ENCODE measurements around the gene LRP2BP. TPM values are rescaled to one million over a fixed set of nuclear protein-coding genes. Genes with fewer than 3 reads are reported as not detected.
"Not testable (repeated sequence)": the region's sequence is repeated elsewhere in the genome, so short reads cannot be mapped to it uniquely, and the experiment has no call there.

The LRP2BP gene
- total RNA-seq, 1 experiment from 2014 or later: 0.29 TPM

DNA sequence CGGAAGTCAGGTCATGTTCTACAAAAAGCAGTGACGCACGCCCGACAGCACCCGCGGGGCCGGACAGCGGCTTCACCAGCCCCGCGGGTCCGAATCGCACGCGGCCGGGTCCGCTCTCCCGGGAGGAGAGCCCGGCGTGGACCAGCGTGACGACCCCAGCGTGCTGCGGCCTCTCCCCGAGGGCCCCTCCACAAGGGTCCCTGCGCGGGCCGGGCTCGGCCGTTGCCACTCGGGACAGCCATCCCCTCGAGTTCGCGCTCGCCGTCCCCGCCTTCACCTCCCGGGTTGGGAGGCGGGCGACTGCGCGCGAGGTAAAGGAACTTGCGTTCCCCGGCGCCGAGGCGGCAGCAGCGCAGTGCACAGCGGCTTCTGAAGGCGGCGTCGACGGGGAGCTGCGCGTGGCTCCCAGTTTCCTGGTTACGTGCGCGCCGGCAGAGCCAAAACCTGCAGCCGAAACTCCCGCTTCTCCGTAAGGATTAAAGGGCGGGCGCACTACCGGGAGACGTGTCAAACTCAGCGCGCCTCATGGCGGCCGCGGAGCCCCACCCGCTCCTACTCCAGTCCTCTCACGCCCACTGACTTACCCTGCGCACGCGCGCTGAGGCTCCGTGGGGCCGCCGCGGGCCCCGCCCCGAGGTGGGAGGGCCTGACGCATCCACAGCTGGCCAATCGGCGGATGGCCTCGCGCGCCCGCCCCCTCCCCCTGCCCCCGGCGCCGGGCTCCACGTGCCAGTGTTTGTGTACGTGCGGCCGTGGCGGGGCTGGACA lies 416 bp upstream of the LRP2BP start:
- DNase-seq (ENCODE audit: low read depth): peak; percentile 95

DNA sequence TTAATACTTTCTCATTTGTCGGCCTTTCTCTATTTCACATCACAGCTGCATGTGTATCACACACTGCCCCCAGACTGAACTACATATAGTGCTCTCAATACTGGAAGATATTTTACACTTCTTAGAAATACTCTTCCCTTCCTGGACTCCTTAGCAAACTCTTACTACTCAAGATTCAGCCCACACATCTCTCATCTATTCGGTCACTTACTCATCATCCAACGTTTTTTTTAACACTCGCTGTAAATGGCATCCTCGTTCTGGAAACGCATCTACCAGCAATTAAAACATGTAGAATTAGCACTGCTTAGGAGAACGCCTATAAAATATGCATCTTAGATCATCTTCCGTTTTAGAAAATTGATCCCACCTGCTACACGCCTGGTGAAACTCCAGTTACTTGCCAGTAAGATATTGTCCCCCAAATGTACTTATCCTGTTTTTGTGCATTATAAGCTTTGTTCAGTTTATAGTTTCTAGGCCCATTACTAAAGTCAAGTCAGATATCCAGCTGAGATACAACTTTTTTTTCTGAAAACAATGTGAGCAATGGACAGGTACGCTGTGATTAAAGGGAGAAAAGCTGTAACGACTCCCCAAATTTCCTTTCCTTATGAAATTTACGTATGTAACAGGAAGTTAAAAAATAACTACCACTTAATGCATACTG lies 1.0 kb downstream of the LRP2BP start:
- peak; percentile 2 for DNase-seq (ENCODE audit: low read depth)

DNA sequence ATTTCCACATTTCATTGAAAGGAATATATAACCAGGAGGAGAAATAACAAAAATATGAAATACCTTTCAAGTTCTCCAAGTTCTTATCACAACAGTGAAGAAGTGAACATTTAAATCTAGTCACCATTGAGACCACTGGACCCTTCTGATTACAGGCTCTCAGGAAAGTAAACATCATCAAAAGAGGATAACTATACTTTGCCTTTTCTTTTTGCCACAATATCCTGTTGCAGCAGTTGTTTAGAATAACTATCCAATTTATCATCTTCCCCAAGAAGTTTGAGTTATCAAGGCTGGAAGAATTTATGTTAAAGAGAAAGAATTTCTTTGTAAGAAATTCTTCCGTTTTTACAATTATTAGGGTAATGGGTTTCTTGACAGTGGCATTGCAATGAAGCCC lies 3.6 kb downstream of the LRP2BP start:
- no peak for DNase-seq (ENCODE audit: low read depth)

DNA sequence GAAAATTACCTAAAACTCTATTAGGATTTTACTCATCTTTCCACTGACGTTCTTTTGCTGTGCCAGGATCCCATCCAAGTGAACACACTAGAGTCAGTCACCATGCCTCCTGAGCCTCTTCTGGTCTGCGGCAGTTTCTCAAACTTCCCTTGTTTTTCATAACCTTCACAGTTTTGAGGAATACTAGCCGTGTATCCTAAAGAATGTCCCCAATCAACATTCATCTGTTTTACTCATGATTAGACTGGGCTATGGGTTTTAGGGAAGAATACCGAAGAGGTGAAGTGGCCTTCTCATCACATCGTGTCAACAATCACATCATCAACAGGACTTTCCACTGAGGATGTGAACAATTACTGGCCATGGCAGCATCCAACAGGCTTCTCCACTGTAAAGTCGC lies 4.8 kb downstream of the LRP2BP start:
- no peak for DNase-seq (ENCODE audit: low read depth)

DNA sequence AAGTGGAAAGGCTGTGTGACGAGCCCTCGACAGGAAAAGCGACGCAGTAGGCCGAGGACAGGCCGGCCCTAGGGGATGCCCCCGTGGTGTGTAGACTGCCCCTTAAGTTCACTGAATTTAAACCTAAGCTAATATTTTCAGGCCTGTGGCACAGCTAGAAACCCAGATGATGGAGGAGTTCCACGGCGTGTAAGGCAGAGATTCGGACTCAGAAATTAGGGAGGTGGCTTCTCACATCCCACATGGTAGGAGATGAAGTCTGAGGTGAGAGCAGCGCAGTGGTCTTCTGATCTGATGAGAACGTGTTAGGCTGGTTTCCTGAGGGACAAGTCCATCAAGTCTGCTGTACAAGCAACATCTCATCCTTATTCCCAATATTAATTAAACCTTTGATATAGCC lies 7.8 kb downstream of the LRP2BP start:
- no peak for DNase-seq (ENCODE audit: low read depth)

DNA sequence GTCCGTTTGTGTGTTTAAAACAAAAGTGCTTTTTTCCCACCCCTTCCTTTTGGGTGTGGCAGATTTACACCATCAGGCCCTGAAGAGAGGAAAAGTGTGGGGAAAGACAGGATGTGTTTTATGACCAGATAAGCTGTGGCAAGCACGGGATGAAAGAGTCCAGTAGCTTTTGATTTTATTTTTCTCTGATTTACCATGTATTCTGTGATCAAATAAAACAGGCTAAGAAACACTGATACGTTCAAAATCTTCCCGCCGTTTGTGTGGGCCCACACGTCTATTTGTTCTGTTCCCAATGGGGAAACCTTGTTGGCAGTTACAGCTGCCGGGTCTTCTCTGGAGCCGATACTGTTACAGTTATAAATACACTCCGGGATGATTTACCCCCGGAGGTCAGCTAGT lies 10.8 kb downstream of the LRP2BP start:
- no peak for DNase-seq (ENCODE audit: low read depth)

DNA sequence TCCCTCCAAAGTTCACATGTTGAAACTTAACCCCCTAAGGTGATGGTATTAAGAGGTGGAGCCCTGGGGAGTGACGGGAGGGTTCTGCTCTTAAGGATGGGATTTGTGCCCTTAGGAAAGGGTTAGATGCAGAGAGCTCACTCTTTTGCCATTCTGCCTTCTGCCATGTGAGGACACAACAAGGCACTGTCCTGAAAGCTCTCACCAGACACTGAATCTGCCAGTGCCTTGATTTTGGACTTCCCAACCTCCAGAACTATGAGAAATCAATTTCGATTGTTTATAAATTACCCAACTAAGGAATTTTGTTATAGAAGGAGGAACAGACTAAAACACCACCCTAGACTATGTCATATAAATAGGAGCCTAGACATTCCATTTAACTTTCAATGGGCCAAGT lies 11.7 kb downstream of the LRP2BP start:
- DNase-seq (ENCODE audit: low read depth): no peak

DNA sequence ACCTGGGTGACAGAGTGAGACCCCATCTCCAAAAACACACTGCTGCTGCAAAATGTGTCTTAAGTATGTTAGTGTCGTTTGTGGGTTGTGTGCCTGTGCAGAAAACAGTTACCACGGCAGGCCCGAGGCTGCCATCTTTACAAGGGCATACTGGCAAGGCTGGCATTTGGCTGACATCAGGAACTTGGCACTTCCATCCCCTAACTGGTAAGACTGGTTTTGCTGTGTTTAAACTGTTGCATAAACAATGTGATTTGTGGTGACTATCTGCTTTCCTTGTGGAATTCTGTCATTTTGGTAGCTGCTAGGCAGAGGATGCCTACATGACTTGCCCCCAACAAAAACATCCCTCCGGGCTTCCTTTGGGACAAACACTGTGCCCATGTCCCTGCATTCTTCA lies 12.3 kb downstream of the LRP2BP start:
- DNase-seq (ENCODE audit: low read depth): no peak

DNA sequence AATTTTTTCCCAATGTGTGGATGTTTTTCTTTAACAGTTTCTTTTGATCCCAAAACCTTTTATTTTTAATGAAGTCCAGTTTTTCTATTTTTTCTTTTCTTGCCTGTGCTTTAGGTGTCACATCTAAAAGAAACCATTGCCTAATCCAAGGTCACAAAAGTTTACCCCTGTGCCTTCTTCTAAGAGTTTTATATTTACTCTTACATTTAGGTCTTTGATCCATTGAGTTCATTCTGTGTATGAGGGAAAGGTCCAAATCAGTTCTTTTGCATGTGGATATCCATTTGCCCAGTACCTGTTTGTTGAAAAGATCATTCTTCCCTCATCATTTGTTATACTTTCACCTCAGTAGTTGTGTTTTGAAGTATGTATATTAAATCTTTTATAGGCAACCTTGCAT lies 13.0 kb downstream of the LRP2BP start:
- DNase-seq (ENCODE audit: low read depth): no peak

DNA sequence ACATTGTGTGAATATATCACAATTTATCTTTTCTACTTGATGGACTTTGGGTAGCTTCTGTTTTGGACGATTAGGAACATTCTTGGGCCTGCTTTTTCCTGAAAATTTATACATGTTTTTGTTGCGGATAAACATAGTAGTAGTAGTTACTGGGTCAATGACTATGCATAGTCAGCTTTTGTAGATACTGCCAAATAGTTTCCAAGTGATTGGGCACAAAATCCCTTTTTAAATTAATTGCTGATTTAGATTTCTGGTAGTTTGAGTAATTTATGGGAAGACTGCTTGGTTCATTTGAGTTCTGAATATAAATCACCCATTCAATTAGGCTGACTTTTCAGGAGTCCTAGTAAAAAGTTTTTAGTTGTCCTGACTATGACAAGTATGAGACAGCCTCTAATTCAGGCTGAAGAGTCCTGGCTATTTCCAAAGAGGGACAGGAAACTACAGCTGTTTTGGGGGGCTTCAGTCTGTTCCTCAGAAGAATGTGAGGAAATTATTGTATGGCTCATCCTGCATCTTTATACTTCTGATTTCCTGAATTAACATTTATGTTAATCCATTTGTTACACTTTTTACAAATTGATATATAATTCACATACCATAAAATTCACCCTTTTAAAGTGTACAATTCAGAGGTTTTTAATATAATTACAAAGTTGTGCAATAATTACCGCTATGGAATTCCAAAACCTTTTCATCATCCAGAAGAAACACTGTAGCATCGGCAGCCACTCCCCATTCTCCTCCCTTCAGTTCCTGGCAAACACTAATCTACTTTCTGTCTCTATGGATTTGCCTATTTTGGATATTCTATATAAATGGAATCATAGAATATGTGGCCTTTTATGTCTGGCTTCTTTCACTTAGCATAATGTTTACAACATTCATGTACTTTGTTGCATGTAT lies 14.2 kb downstream of the LRP2BP start:
- DNase-seq (ENCODE audit: low read depth): no peak

DNA sequence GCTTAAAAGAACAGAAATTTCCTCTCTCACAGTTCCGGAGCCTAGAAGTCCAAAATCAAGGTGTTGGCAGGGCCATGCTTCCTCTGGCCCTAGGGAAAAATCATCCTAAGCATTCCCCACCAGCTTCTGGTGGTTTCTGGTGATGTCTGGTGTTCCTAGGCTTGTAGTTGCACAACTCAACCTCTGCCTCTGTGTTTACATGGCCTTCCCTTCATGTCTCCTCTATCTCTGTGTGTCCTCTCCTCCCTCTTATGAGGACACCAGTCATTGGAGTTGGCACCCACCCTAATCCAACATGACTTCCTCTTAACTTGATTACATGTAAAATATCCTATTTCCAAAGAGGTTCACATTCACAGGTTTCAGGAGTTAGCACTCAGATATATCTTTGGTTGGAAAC lies 15.4 kb downstream of the LRP2BP start:
- DNase-seq (ENCODE audit: low read depth): no peak

DNA sequence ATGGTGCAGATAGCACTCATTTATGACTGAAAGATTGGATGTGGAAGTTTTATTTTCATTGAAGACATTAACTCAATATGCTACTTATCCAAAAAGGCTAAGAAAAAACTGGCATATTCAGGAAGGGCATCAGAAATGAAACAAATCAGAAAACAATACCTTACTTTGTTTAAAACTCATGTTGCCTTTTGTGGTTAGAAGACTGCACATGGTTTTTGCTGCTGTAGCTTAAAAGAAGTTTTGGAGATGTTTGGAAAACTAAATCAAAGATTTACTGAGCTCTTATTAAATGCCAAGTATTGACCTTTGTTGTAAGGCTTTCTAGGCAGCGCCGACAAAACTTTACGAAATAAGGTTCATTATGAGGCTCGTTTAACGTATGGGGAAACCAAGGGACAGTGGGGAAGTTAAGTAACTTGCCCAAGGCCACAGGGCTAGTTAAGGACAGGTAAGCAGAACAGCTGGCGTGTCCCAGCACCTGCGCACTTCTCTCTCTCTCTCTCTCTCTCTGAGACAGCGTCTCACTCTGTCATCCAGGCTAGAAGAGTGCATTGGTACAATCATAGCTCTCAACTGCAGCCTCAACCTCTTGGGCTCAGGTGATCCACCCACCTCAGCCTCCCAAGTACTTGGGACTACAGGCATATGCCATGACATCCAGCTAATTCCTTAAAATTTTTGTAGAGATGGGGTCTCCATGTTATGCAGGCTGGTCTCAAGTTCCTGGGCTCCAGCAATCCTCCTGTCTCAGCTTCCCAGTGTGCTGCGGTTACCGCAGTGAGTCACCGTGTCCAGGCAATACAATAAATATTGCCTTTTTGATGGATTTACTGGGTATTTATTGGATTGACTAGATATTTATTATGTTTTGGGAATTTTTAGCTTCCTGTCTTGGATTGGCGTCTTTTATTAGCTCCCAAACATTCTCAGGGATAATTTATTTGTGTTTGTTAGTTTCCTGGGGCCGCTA lies 16.1 kb downstream of the LRP2BP start:
- no peak for DNase-seq (ENCODE audit: low read depth)

DNA sequence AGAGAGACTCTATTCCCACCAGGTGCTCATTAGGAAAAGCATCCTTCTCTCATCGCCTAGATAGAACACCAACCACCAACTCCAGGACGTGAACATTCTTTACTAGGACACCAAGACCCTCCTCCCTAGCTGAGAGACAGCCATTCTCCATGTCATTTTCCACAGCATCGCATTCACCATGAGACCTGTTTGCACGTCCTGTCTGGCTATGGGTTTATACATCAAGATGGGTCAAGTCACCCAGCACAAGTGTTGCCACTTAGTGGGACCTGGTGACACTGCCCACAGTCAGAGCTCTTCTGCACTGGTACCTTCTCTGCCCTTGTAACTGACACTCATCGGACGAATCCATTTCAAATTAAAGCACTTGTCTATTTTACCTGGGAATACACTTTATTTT lies 17.5 kb downstream of the LRP2BP start:
- DNase-seq (ENCODE audit: low read depth): no peak

DNA sequence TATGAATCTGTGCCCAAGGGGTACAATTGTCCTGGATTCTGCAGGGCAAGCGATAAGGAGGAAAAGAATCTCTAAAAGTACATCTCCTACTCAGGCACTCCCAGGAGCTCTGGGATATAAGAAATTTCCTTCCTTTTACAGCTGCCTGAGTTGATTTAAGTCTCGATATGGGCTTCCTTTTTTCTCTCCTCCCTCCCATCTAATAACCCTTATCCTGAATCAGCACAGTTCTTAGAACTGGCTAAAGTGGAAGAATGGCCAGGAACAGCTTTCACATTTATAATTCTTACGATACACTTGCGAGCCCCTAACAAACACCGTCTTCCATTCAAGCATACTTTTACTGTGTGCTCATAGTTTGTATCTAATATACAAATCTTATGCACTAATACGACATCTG lies 21.2 kb downstream of the LRP2BP start:
- no peak for DNase-seq (ENCODE audit: low read depth)

DNA sequence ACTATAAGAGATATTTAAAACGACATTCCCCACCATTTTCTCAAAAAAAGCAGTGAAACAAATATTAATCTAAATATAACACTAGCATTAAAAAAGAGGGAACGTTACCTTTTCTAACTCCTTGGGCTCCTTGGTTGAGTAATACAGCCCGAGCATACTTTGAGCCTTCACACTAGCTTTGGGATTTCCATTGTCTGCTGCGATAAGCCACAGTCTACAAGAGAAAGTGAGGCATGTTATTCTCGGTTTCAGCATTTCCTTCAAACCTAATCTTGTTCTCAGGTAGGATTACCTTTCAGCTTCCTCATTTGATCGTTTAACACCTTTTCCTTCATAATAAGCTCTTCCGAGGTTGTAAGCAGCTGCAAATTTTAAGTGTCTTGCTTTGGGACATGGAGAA lies 21.7 kb downstream of the LRP2BP start:
- no peak for DNase-seq (ENCODE audit: low read depth)

DNA sequence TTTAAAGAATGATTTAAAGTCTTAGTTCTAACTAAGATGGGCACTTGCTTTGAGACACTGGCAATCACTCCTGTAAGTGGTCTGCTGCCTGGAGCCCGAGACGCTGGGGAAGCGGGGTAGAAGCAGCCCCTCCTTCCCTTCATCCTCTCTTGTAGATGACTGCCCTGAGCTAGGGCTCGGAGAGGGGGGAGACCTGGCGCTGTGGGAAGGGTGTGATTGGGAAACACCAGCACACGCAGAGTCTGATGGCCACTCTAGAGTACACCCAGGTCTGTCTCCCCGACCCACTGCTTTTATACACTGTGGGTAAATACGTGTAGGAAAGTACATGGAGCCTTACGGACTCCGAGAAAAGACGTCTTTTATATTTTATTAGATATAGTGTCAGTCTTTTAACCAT lies 24.0 kb downstream of the LRP2BP start:
- DNase-seq (ENCODE audit: low read depth): no peak

DNA sequence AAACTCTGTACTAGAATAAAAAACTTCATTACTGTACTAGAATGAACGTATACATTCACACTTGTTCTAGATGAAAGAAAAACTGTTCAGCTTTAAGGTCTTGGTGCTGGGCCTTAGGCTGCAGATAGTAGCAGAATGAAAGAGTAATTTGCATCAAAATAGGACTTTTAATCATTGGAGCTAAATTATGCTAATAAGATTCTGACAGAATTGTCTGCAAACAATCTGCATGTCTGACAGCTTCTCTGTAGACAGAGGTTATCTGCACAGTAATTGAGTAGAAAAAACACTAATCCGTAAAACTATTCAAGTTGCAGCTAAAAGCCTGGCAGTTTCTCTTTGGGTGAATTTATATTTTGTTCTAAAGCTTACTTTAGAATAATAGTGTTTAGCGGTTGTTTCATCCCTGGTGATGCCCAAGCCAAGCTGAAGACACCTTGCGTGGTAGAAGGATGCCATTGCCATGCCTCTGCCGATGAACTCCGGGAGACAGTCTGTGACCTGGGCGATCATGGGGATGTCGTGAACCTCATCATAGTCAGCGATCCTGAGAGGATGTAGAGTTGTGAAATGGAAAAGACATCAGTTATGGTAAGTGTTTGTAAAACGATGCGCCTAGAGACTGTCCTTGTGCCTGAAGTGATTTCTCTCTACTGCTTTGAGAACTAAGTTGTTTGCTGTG lies 25.3 kb downstream of the LRP2BP start:
- DNase-seq (ENCODE audit: low read depth): no peak

DNA sequence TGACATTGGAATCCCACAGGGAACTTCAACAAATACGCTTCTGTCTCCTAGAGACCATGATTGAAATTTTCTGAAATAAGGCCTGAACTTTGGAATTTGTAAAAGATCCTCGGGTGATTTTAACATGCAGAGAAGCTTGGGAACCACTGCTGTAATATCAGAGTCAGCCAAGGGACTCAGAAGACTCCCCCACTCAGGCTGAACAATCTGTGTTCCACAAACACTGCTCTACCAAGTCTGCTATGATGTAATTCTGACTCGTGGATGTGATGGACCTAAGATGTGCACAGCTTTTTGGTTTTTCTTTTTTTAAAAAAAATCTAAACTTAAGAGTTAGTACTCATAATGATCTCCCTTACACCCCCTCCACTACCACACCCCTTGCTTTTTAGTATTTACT lies 26.0 kb downstream of the LRP2BP start:
- DNase-seq (ENCODE audit: low read depth): no peak

DNA sequence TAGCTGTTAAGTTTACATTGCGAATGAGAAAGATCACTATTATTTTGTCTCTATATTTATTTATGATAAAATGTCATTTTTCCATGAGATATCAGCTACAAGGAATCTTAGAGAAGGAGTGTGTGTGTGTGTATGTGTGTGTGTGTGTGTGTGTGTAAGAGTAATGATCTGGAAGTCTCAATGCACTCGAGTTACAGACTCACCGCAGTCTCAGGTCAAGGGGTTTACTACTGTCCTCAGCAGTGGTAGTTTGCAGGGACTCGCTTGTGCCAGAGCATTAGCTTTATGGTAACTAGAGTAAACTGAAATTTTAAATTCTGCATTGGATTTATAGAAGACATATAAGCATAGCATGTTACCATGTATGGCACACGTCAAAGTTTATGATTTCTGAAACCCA lies 30.8 kb downstream of the LRP2BP start:
- no peak for DNase-seq (ENCODE audit: low read depth)

DNA sequence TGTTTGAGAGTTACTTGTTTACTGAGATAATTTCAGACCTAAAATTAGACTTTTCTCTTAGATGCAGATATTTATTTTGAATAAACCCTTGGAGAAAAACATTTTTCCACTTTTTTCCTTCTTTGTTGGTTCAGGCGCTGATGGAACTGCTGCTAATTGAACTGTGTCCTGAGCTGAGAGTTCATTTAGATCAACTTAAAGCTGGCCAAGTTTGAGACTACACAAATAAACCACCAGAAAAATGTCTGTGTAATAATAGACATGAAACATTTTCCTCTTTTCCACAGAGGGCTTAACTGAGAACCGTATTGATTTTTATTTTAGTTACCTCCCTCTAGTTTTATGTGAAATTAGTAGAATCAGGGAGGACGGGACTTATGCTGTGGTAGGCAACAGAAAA lies 32.5 kb downstream of the LRP2BP start:
- DNase-seq (ENCODE audit: low read depth): no peak

DNA sequence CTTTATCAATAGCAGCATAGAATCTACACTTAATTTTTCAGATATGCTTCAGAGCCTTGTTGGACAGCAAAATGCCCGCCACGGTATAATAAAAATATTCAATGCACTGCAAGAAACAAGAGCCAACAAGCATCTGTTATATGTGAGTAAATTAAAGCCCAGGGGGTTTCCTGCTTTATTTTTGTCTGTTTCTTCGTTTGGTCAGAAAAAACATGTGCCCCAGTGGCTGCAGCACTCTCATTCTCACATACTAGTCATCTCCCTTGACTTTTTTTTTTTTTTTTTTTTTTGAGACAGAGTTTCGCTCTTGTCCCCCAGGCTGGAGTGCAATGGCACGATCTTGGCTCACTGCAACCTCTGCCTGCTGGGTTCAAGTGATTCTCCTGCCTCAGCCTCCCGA lies 33.2 kb downstream of the LRP2BP start:
- DNase-seq (ENCODE audit: low read depth): not testable (repeated sequence)

Data from Daoy (cell line).